ENCODE results near the gene SRP68.

The SRP68 gene

DNA sequence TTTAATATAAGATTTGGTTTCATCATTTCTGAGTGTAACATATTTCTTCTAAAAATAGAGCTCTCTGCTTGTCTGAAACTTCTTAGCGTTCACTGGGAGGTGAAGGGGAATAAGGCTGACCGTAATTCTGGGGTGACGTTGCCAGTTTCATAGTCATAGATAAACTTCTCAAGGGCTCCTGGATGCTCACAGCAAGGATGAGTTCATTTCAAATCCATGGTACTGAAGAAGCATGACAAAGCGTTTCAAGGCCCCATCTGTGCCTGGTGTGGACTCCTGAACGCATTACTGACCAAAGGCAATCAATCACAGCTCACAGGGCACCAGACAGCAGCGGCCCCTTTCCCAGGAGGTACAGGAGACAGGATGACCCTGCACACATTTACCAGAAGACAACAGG is 33.2 kb downstream of the SRP68 start:
- no peak for DNase-seq (ENCODE audit: low read depth in 1 of 2, low spot score in 1 of 2)
- H3K27ac ChIP-seq (replicated peaks), result no peak overlapping the region
- TF ChIP-seq, protein P1, sequence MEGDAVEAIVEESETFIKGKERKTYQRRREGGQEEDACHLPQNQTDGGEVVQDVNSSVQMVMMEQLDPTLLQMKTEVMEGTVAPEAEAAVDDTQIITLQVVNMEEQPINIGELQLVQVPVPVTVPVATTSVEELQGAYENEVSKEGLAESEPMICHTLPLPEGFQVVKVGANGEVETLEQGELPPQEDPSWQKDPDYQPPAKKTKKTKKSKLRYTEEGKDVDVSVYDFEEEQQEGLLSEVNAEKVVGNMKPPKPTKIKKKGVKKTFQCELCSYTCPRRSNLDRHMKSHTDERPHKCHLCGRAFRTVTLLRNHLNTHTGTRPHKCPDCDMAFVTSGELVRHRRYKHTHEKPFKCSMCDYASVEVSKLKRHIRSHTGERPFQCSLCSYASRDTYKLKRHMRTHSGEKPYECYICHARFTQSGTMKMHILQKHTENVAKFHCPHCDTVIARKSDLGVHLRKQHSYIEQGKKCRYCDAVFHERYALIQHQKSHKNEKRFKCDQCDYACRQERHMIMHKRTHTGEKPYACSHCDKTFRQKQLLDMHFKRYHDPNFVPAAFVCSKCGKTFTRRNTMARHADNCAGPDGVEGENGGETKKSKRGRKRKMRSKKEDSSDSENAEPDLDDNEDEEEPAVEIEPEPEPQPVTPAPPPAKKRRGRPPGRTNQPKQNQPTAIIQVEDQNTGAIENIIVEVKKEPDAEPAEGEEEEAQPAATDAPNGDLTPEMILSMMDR (IDR thresholded peaks at IDR 0.05; ENCODE audit: insufficient read depth, low read length), result no peak
- no peak for TF ChIP-seq SPI1 (IDR thresholded peaks at IDR 0.05; ENCODE audit: borderline replicate concordance, low read depth)
- TF ChIP-seq POLR2AphosphoS5 (IDR thresholded peaks at IDR 0.05; ENCODE audit: low read depth), result no peak
- TF ChIP-seq, protein P2, sequence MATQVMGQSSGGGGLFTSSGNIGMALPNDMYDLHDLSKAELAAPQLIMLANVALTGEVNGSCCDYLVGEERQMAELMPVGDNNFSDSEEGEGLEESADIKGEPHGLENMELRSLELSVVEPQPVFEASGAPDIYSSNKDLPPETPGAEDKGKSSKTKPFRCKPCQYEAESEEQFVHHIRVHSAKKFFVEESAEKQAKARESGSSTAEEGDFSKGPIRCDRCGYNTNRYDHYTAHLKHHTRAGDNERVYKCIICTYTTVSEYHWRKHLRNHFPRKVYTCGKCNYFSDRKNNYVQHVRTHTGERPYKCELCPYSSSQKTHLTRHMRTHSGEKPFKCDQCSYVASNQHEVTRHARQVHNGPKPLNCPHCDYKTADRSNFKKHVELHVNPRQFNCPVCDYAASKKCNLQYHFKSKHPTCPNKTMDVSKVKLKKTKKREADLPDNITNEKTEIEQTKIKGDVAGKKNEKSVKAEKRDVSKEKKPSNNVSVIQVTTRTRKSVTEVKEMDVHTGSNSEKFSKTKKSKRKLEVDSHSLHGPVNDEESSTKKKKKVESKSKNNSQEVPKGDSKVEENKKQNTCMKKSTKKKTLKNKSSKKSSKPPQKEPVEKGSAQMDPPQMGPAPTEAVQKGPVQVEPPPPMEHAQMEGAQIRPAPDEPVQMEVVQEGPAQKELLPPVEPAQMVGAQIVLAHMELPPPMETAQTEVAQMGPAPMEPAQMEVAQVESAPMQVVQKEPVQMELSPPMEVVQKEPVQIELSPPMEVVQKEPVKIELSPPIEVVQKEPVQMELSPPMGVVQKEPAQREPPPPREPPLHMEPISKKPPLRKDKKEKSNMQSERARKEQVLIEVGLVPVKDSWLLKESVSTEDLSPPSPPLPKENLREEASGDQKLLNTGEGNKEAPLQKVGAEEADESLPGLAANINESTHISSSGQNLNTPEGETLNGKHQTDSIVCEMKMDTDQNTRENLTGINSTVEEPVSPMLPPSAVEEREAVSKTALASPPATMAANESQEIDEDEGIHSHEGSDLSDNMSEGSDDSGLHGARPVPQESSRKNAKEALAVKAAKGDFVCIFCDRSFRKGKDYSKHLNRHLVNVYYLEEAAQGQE (IDR thresholded peaks at IDR 0.05; ENCODE audit: insufficient replicate concordance, low read depth), result no peak
- no peak for TF ChIP-seq GABPA (IDR thresholded peaks at IDR 0.05; ENCODE audit: low read depth)
- no peak overlapping the region for H3K4me3 ChIP-seq (replicated peaks; ENCODE audit: insufficient read depth, low read length)
- no peaks in the 10 kb centered on the region for H3K27me3 ChIP-seq (ENCODE audit: insufficient read depth, poor library complexity, severe bottlenecking)

DNA sequence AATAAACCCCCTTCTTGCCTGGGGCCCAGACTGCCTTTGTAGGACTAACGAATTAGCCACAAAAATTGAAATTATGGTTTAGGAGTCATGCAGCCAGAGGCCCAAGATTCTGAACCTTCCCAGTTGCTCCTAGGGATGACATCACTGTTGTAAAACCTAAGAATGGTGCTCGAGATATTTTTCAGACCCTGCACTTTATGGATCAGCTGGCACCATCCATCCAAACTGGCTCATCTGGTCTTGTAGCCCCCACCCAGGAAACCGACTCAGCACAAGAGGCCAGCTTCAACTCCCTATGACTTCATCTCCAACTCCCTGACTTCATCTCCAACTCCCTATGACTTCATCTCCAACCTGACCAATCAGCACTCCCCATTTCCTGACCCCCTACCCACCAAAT is 34.3 kb downstream of the SRP68 start:
- TF ChIP-seq POLR2AphosphoS5 (IDR thresholded peaks at IDR 0.05; ENCODE audit: low read depth) (no peak), GABPA (IDR thresholded peaks at IDR 0.05; ENCODE audit: low read depth) (no peak), SPI1 (IDR thresholded peaks at IDR 0.05; ENCODE audit: borderline replicate concordance, low read depth) (no peak)
- TF ChIP-seq, protein P1 (IDR thresholded peaks at IDR 0.05; ENCODE audit: insufficient read depth, low read length), result no peak
- TF ChIP-seq, protein P2 (IDR thresholded peaks at IDR 0.05; ENCODE audit: insufficient replicate concordance, low read depth), result no peak
- Histone ChIP-seq H3K27ac (replicated peaks) (no peak overlapping the region), H3K4me3 (replicated peaks; ENCODE audit: insufficient read depth, low read length) (no peak overlapping the region), H3K27me3 (ENCODE audit: insufficient read depth, poor library complexity, severe bottlenecking) (no peaks in the 10 kb centered on the region)
- DNase-seq (ENCODE audit: low read depth in 1 of 2, low spot score in 1 of 2), result no peak

DNA sequence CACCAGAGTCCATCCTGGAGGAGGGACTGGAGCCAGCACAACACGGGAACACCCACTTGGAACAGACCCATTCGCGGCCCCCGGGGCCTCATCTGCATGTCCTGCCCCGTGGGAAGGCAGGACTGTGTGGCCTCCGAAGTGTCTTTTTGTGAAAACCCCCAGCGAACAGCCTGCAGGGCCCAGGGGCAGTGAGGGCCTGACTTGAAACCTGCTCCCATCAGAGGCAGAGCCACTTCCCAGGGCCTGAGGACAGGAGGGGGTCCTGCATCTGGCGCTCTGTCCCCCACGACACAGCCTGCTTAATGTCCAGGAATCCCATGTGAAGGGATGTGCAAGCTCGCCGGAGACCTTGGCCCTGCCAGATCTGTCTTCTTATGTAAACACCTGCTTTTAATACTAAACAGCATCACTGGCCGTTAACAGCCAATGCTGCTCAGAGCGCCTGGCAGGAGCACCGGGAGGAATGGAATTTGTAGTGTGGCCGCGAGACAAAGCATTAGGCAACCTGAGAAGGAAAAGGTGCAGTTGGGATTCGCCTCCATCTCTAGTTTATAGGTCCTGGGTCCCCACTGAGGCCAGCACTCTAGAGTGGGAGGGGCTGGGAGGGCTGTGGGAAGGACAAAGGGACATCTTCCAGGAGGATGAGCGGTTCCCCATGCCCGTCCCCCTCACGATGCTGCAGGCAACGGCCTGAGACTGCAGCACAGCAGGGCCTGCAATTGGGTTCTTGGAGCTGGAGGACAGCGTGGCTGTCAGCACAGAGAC is 35.6 kb downstream of the SRP68 start:
- no peak for TF ChIP-seq POLR2AphosphoS5 (IDR thresholded peaks at IDR 0.05; ENCODE audit: low read depth)
- TF ChIP-seq SPI1 (IDR thresholded peaks at IDR 0.05; ENCODE audit: borderline replicate concordance, low read depth), result no peak
- TF ChIP-seq, protein P2 (IDR thresholded peaks at IDR 0.05; ENCODE audit: insufficient replicate concordance, low read depth), result no peak
- no peak for TF ChIP-seq GABPA (IDR thresholded peaks at IDR 0.05; ENCODE audit: low read depth)
- TF ChIP-seq, protein P1 (IDR thresholded peaks at IDR 0.05; ENCODE audit: insufficient read depth, low read length), result no peak
- no peak for DNase-seq (ENCODE audit: low read depth in 1 of 2, low spot score in 1 of 2)
- Histone ChIP-seq H3K27me3 (ENCODE audit: insufficient read depth, poor library complexity, severe bottlenecking) (no peaks in the 10 kb centered on the region), H3K27ac (replicated peaks) (no peak overlapping the region), H3K4me3 (replicated peaks; ENCODE audit: insufficient read depth, low read length) (no peak overlapping the region)
